ENCODE measurements around the gene CST6. TPM values are rescaled to one million over a fixed set of nuclear protein-coding genes. Genes with fewer than 3 reads are reported as not detected.

The CST6 gene
- total and polyA plus RNA-seq, 2 of the 4 experiments (the other 2 are of a cell fraction), result 0.54 to 3.0 TPM

- in situ Hi-C loops (cut with MboI; ENCODE audit: low sequenced_read_pairs), result no loop called here
- no peak overlapping the region for H4K91ac ChIP-seq (ENCODE audit: insufficient read depth, low read depth, low read length)
- H2AFZ ChIP-seq (replicated peaks; ENCODE audit: low read length, poor library complexity), result no peak overlapping the region
- H3K23ac ChIP-seq (ENCODE audit: low read depth, low read length), result no peak overlapping the region
- H3K9ac ChIP-seq (ENCODE audit: low read depth, low read length), result no peak overlapping the region
- H4K8ac ChIP-seq (ENCODE audit: low read depth in 2 of 2, low read length in 2 of 2), result no peak overlapping the region
- 44% methylated on average over 2 of the region's 3 CpGs; no CpG with 5 or more reads in 1 of the 2 experiments for WGBS, 2 experiments (ENCODE audit: extremely low coverage in 2 of 2, insufficient read length in 1 of 2)
- peaks cover 17% of the 10 kb centered on the region for H3K27me3 ChIP-seq (ENCODE audit: control insufficient read depth, insufficient read depth, low read length)
- H2BK120ac ChIP-seq (ENCODE audit: low read depth, low read length), result no peak overlapping the region
- H3K27ac ChIP-seq (ENCODE audit: insufficient read depth, low read length), result no peak overlapping the region
- no peak overlapping the region for H2AK5ac ChIP-seq (ENCODE audit: low read depth, low read length)
- H3K4me3 ChIP-seq (ENCODE audit: insufficient read depth, low read depth, low read length), result no peak overlapping the region
- ChIA-PET POLR2A (ENCODE audit: unreplicated experiment) (no interaction called here), CTCF (no interaction called here)
- H3K36me3 ChIP-seq (ENCODE audit: control insufficient read depth, insufficient read depth, low read length), result no peaks in the 10 kb centered on the region
- no peak overlapping the region for H2BK5ac ChIP-seq (ENCODE audit: low read depth, low read length, poor library complexity, severe bottlenecking)
- no peak overlapping the region for H2BK15ac ChIP-seq (ENCODE audit: low read depth, low read length)
- H2AK9ac ChIP-seq (replicated peaks; ENCODE audit: low read depth, low read length, poor library complexity), result no peak overlapping the region
- dilution Hi-C loops (cut with HindIII; ENCODE audit: low sequenced_read_pairs, unreplicated experiment), result no loop called here
- H3K56ac ChIP-seq (ENCODE audit: extremely low read depth, insufficient read depth, low read length), result no peak overlapping the region
- BruUV-seq (replicated peaks), result no TSS peak
- H3K14ac ChIP-seq (replicated peaks; ENCODE audit: low read depth, low read length), result no peak overlapping the region
- peaks cover 7% of the 10 kb centered on the region; the same call in 1 of the 2 replicates for H3K9me3 ChIP-seq (ENCODE audit: control insufficient read depth, insufficient read depth, low read length)
- H3K4me2 ChIP-seq (ENCODE audit: low read depth, low read length), result no peak overlapping the region
- no peaks in the 10 kb centered on the region for H3K9me1 ChIP-seq (ENCODE audit: insufficient read depth, low read length)
- TF ChIP-seq RFX5 (IDR thresholded peaks at IDR 0.05; ENCODE audit: low read depth, low read length) (no peak), FOS (IDR thresholded peaks at IDR 0.05; ENCODE audit: low read depth, low read length) (no peak), POLR2A (IDR thresholded peaks at IDR 0.05; ENCODE audit: low read depth, low read length) (no peak), USF2 (IDR thresholded peaks at IDR 0.05; ENCODE audit: low read depth, low read length) (no peak), MAFK (IDR thresholded peaks at IDR 0.05; ENCODE audit: low read depth, low read length) (no peak), CEBPB (IDR thresholded peaks at IDR 0.05; ENCODE audit: low read depth, low read length) (no peak), ELK1 (IDR thresholded peaks at IDR 0.05; ENCODE audit: borderline replicate concordance, low read depth, low read length) (no peak), RAD21 (IDR thresholded peaks at IDR 0.05; ENCODE audit: low read length) (no peak), MAZ (IDR thresholded peaks at IDR 0.05; ENCODE audit: borderline replicate concordance, low read depth, low read length) (no peak), CTCF (conservative IDR thresholded peaks at IDR 0.05; ENCODE audit: low read depth, low read length) (no peak), RCOR1 (IDR thresholded peaks at IDR 0.05; ENCODE audit: insufficient replicate concordance, low read length) (no peak), NFE2L2 (IDR thresholded peaks at IDR 0.05; ENCODE audit: low read depth, low read length) (no peak)
- no peak overlapping the region for H4K5ac ChIP-seq (ENCODE audit: low read depth, low read length)
- H3K4ac ChIP-seq (ENCODE audit: low read depth, low read length), result no peak overlapping the region
- no peak for ATAC-seq (ENCODE audit: low read depth)
- no peaks in the 10 kb centered on the region; the same call in 1 of the 2 replicates for H3K4me1 ChIP-seq (ENCODE audit: control insufficient read depth, insufficient read depth, low read length)
- DNase-seq, result no peak
- H3K79me1 ChIP-seq (ENCODE audit: low read depth in 1 of 2, low read length in 2 of 2), result no peaks in the 10 kb centered on the region
- H4K20me1 ChIP-seq (ENCODE audit: insufficient read depth, low read length), result 0 out of 2 replicates have a peak, but pooled peaks cover 3% of the 10 kb centered on the region
- intact Hi-C loops (cut with micrococcal nuclease), result no loop called here
- H2BK20ac ChIP-seq (ENCODE audit: low read depth, low read length), result no peak overlapping the region
- H3K18ac ChIP-seq (ENCODE audit: low read depth, low read length), result no peak overlapping the region
These were observed 28.0 kb downstream of the CST6 start for GRCh38 chr11:66039765-66040164.

Data from IMR-90 (cell line).